HG03139 (cell line): ENCODE data around the gene IGSF1.

ENCODE experiments used
- ATAC-seq: cut with Tn5 transposase; IDR thresholded peaks from one replicate; pipeline ENCODE4 v1.9.1; 2021; ENCODE audit not compliant: unreplicated experiment

The IGSF1 gene, protein sequence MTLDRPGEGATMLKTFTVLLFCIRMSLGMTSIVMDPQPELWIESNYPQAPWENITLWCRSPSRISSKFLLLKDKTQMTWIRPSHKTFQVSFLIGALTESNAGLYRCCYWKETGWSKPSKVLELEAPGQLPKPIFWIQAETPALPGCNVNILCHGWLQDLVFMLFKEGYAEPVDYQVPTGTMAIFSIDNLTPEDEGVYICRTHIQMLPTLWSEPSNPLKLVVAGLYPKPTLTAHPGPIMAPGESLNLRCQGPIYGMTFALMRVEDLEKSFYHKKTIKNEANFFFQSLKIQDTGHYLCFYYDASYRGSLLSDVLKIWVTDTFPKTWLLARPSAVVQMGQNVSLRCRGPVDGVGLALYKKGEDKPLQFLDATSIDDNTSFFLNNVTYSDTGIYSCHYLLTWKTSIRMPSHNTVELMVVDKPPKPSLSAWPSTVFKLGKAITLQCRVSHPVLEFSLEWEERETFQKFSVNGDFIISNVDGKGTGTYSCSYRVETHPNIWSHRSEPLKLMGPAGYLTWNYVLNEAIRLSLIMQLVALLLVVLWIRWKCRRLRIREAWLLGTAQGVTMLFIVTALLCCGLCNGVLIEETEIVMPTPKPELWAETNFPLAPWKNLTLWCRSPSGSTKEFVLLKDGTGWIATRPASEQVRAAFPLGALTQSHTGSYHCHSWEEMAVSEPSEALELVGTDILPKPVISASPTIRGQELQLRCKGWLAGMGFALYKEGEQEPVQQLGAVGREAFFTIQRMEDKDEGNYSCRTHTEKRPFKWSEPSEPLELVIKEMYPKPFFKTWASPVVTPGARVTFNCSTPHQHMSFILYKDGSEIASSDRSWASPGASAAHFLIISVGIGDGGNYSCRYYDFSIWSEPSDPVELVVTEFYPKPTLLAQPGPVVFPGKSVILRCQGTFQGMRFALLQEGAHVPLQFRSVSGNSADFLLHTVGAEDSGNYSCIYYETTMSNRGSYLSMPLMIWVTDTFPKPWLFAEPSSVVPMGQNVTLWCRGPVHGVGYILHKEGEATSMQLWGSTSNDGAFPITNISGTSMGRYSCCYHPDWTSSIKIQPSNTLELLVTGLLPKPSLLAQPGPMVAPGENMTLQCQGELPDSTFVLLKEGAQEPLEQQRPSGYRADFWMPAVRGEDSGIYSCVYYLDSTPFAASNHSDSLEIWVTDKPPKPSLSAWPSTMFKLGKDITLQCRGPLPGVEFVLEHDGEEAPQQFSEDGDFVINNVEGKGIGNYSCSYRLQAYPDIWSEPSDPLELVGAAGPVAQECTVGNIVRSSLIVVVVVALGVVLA (N-terminal part only)

DNA sequence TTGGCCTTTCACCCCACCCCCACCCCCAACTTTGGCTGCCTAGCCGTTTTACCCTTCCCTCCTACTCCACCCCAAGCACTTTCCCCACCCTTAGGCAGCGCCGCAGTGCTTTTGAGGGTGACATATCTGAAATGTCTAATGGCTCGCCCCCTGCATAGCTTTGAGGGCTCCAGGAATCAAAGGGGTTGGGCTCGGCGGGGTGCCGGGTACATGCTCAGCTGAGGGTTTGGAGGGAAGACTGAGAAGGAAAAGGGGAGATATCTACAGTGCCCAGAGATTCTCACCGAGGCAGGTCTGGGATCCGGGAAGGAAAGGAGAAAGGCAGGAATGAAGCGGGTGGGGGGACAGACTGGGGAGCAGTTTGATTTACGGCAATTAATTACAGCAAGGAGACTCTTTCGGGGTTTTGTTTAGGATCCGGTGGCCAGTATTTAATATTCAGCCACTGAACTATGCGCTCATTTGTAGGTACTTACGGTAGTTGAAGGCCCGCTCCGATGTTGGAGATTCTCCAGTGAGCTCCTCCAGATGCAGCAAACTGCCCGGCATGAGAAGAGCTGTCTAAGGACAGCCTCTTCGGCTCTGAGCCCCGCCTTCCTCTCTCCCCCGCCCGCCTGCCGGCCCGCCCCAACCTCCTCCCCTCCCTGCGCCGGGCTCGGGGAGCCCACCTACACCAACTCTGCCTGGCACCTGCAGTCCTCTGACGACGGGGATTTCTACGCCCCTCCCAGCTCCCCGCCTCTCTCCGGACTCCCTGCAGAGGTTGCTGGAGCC is at the start of gene IGSF1:
Gene IGSF1, minus strand, starts transcription at position 569 of the 774 bp plus-strand sequence. CDS start 2,632 bp downstream, outside the sequence.
- no peak for ATAC-seq

- ATAC-seq, result no peak
These were observed 43.2 kb upstream of the IGSF1 start for GRCh38 chrX:131332331-131332730.

DNA sequence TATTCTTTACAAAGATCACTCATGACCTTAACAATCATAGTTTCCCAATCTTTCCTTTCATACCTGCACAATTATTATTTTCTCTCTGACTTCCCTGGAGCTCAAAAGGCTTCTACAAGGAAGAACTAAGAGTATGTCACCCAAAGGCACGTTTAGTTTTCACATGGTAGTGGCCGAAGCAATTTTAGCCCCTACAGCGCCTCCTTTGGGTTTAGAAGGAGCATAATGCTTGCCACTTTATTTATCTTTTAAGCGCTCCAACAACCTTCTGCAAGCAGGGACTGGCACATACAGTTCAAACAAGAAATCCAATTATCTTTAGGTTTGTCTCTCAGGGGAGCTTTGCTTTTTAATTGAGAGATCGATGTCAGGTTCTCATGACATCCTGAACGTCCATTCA is 42.0 kb upstream of the IGSF1 start:
- ATAC-seq, result no peak

GRCh38 chrX:131330735-131331134 is 41.6 kb upstream of the IGSF1 start:
- no peak for ATAC-seq

- ATAC-seq, result no peak
These were observed 33.5 kb upstream of the IGSF1 start for GRCh38 chrX:131322651-131323050.

GRCh38 chrX:131317326-131317725 is 28.2 kb upstream of the IGSF1 start:
- ATAC-seq, result no peak

- ATAC-seq, result no peak
These were observed 27.2 kb upstream of the IGSF1 start for GRCh38 chrX:131316260-131316659.

DNA sequence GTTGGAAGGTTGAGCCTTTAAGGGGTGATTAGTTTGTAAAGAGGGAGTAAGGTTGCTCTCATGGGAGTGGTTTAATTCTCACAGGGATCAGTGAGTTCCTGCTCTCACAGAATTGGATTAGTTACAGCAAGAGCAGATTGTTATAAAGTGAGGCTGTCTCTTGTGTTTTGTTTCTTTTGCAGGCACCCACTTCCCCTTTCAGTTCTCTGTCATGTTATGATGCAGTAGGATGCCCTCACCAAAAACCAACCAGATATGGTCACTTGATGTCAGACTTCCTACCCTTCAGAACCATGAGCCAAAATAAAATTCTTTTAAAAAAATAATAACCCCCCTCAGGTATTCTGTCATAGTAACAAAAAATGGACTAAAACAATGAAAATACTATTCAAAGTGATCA is 19.9 kb upstream of the IGSF1 start:
- ATAC-seq, result no peak

DNA sequence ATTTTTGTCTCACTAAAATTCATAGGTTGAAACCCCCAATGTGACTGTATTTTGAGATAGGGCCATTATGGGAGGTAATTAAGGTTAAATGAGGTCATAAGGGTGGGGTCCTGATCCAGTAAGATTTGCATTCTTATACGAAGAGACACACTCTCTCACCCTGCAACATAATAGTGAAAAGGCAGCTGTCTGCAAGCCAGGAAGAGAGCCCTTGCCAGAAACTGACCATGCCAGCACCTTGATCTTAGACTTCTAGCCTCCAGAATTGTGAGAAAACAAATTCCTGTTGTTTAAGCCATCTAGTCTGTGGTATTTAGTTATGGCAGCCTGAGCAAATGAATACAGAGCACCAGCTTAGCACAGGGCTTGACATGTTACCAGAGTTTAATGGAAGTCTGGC is 17.5 kb upstream of the IGSF1 start:
- no peak for ATAC-seq

- ATAC-seq, result no peak
These were observed 16.8 kb upstream of the IGSF1 start for GRCh38 chrX:131305926-131306325.

DNA sequence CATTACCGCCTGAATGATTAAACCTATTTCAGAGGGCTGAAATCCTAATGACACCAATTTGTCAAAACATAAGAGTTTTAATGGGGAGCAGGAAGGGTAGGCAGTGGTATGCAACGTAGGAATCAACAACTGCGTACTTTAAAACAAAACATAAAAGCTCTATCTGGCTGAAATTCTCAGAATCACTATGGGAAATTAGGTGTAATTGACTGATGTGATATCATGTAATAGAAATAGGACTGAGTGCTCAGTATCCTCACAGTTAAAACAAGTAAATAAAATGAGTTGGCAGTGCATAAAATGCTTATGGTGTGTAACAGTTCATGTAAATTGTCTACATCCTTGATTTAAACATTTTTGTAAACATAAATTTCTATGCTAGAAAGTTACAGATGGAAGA is 13.6 kb upstream of the IGSF1 start:
- no peak for ATAC-seq

GRCh38 chrX:131301155-131301554 is 12.0 kb upstream of the IGSF1 start:
- ATAC-seq, result no peak

DNA sequence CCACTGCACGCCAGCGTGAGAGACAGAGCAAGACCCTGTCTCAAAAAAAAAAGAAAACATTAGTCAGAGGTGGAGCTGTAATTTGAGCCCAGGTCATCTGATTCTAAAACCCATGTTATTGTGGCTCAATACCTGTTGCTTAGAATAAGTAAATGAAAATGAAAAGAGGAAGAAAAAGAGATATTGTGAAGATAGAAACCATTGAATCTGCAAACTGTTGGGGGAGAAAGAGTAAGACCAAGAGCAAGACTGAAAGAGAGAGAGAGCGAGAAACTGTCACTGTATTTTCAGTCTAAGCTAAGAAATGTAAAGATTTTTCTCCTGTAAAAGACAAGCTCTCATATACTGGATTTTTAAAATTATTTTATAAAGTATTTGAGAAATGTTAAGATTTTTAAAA is 9.7 kb upstream of the IGSF1 start:
- ATAC-seq, result no peak

DNA sequence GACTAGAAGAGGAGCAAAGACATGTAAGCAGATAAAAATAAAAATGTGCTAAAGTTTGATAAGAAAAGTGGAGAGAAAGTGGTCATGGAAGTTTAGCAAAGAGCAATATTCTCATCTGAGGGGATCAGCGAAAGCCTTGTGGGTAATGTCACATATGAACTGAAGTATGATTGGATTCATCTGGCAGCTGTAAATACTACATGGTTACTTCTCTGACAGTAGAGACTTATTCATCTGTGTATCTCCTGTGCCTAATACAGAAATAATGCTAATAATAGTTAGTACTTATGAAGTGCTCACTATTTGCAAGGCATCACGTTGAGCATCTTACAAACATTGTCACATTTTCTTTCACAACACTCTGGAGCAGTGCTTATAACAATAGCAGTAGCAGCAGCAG is 8.9 kb upstream of the IGSF1 start:
- ATAC-seq, result no peak

DNA sequence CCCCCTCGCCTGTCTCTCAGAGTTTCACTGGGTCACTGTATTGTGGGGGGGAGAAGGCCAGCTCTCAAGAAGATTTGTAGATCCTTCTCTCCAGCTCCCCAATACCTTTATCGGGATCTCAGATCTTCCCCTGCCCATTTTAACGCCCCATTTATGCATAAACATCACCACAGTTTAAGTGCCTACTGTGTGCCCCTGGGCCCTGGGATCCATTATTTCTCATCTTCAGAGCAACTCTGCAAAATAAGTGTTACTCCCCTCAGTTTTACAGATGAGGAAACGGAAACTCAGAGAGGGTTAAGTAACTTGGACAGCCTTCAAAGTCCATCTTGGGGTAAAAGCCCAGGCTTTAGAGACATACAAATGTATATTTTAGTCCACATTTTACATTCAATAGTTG is 421 bp upstream of the IGSF1 start:
- no peak for ATAC-seq

DNA sequence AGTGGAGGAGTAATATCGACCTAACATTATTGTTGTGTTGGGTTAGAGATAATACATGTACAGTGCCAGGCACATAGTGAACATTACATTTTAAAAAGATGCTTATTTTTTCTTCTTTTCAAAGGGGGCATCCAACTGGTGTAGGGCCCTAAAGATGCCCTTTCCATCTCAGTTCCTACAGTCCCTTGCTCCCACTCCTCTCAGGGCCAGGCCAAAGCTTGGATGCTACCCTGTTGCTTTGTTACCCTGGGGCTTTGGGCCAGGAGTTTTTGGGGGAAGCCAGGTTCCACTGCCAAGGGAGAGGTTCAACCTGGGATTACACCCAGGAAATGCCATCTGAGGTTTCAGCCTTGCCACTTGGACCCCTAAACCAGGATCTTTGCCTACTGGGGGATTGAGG is 918 bp downstream of the IGSF1 start:
- no peak for ATAC-seq

- no peak for ATAC-seq
These were observed 1.4 kb downstream of the IGSF1 start for GRCh38 chrX:131287560-131288179.

GRCh38 chrX:131279617-131280016 is 9.5 kb downstream of the IGSF1 start:
- ATAC-seq, result no peak

- no peak for ATAC-seq
These were observed 9.9 kb downstream of the IGSF1 start for GRCh38 chrX:131279197-131279596.

- no peak for ATAC-seq
These were observed 11.5 kb downstream of the IGSF1 start for GRCh38 chrX:131277543-131278136.
